MM.1S (cell line): ENCODE data around the gene ITPR3.

Experiments
- DNase-seq: peaks from one replicate; pipeline ENCODE4 v3.0.0-alpha.2; 2015
- H2AFZ ChIP-seq: fragments of 300-600 bp; sonication (generic); 2 replicates; pipeline ENCODE4 v1.6.0; 2016; ENCODE audit warnings: antibody characterized with exemption, low read length
- H3F3A ChIP-seq: fragments of 300-600 bp; sonication (generic); 2 replicates; pipeline ENCODE4 v1.6.1; 2016; ENCODE audit warnings: mild to moderate bottlenecking, antibody characterized with exemption, low read length, moderate library complexity, mixed read lengths; ENCODE audit not compliant: insufficient read depth
- H3K27ac ChIP-seq: fragments of 300-600 bp; sonication (generic); 2 replicates; pipeline ENCODE4 v1.5.1; 2016; ENCODE audit warnings: mild to moderate bottlenecking, low read length
- H3K27me3 ChIP-seq: fragments of 300-600 bp; sonication (generic); replicated peaks from 2 replicates; pipeline ENCODE4 v1.6.0; 2016; ENCODE audit warnings: low read length; ENCODE audit not compliant: insufficient read depth
- H3K36me3 ChIP-seq: fragments of 300-600 bp; sonication (generic); replicated peaks from 2 replicates; pipeline ENCODE4 v1.6.1; 2016; ENCODE audit warnings: mild to moderate bottlenecking, low read length, mixed read lengths; ENCODE audit not compliant: insufficient read depth
- H3K4me1 ChIP-seq: fragments of 300-600 bp; sonication (generic); 2 replicates; pipeline ENCODE4 v1.6.1; 2016; ENCODE audit warnings: low read length, mixed read lengths
- H3K4me2 ChIP-seq: fragments of 300-600 bp; sonication (generic); 2 replicates; pipeline ENCODE4 v1.6.0; 2016; ENCODE audit warnings: low read depth, low read length
- H3K4me3 ChIP-seq: fragments of 300-600 bp; sonication (generic); 2 replicates; pipeline ENCODE4 v1.5.1; 2016; ENCODE audit warnings: low read length, mixed read lengths
- H3K79me2 ChIP-seq: fragments of 300-600 bp; sonication (generic); 2 replicates; pipeline ENCODE4 v1.6.1; 2016; ENCODE audit warnings: mixed run types, low read length, mixed read lengths
- H3K9ac ChIP-seq: fragments of 300-600 bp; sonication (generic); 2 replicates; pipeline ENCODE4 v1.6.1; 2016; ENCODE audit warnings: low read length, mixed read lengths
- H3K9me2 ChIP-seq: fragments of 300-600 bp; sonication (generic); replicated peaks from 2 replicates; pipeline ENCODE4 v1.6.1; 2016; ENCODE audit warnings: mild to moderate bottlenecking, low read length, mixed read lengths; ENCODE audit not compliant: insufficient read depth
- H3K9me3 ChIP-seq: fragments of 300-600 bp; sonication (generic); replicated peaks from 2 replicates; pipeline ENCODE4 v1.6.1; 2016; ENCODE audit warnings: mild to moderate bottlenecking, low read length, mixed read lengths; ENCODE audit not compliant: insufficient read depth
- H4K20me1 ChIP-seq: fragments of 300-600 bp; sonication (generic); 2 replicates; pipeline ENCODE4 v1.6.1; 2016; ENCODE audit warnings: mild to moderate bottlenecking, low read length, moderate library complexity, mixed read lengths; ENCODE audit not compliant: insufficient read depth
- CTCF ChIP-seq: fragments of 300-600 bp; sonication (generic); IDR thresholded peaks from 2 replicates; pipeline ENCODE4 v1.5.1; 2016; ENCODE audit warnings: antibody characterized with exemption, low read length, mixed read lengths
- EZH2 ChIP-seq: fragments of 300-600 bp; sonication (generic); optimal IDR thresholded peaks from 2 replicates; pipeline ENCODE3; 2017; ENCODE audit warnings: low read depth, mild to moderate bottlenecking, antibody characterized with exemption, low read length, mixed read lengths
- EZH2phosphoT487 ChIP-seq: fragments of 300-600 bp; sonication (generic); IDR thresholded peaks from 2 replicates; pipeline ENCODE4 v1.6.1; 2018; ENCODE audit warnings: antibody characterized with exemption, low read length

Gene ITPR3

DNA sequence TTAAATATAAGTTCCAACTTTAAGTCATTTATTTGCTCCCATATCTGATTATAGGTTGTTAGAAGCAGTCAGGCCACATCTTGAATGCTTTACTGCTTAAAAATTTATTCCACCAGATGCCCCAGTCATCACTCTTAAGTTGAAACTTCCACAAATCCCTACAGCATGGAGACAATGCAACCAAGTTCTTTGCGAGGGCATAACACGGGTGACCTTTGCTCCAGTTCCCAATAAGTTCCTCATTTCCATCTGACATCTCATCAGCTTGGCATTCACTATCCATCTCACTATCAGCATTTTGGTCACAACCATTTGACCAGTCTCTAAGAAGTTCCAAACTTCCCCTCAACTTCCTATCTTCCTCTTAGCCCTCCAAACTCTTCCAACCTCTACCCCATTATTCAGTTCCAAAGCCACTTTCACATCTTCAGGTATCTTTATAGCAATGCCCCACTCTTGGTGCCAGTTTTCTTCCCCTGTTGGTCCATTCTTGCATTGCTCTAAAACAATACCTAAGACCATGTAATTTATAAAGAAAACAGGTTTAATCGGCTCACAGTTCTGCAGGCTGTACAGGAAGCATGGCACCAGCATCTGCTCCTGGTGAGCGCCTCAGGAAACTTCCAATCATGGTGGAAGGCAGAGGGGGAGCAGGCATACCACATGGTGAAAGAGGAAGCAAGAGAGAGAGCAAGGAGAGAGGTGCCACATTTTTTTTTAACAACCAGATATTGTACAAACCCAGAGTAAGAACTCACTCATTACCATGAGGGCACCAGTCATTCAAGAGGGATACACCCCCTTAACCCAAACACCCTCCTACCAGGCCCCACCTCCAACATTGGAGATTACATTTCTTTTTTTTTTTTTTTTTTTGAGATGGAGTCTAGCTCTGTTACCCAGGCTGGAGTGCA, 15.9 kb upstream of the ITPR3 start:
- Histone ChIP-seq H3K9ac (no peak overlapping the region), H3K79me2 (no peaks in the 10 kb centered on the region)

GRCh38 chr6:33606642-33607041, 14.5 kb upstream of the ITPR3 start:
- Histone ChIP-seq H3K4me1 (0 out of 2 replicates have a peak, but pooled peaks cover 3% of the 10 kb centered on the region), H3F3A (no peaks in the 10 kb centered on the region), H3K4me2 (no peak overlapping the region), H2AFZ (no peak overlapping the region), H3K79me2 (no peaks in the 10 kb centered on the region), H3K4me3 (no peak overlapping the region), H3K27me3 (no peaks in the 10 kb centered on the region), H4K20me1 (no peaks in the 10 kb centered on the region), H3K36me3 (no peaks in the 10 kb centered on the region), H3K9ac (no peak overlapping the region), H3K9me2 (no peaks in the 10 kb centered on the region), H3K27ac (no peak overlapping the region), H3K9me3 (no peaks in the 10 kb centered on the region)
- TF ChIP-seq CTCF (no peak), EZH2 (no peak), EZH2phosphoT487 (no peak)
- no peak for DNase-seq

More for the DNA sequence above, 15.9 kb upstream of the ITPR3 start:
- DNase-seq, result no peak
- no peaks in the 10 kb centered on the region for H3K27me3 ChIP-seq
- H3K27ac ChIP-seq, result no peak overlapping the region
- H3K9me3 ChIP-seq, result no peaks in the 10 kb centered on the region
- no peak for TF ChIP-seq EZH2
- TF ChIP-seq EZH2phosphoT487, result no peak
- no peak for TF ChIP-seq CTCF
- H3K4me3 ChIP-seq, result no peak overlapping the region
- H3K4me2 ChIP-seq, result no peak overlapping the region
- no peaks in the 10 kb centered on the region for H3K9me2 ChIP-seq
- H3K4me1 ChIP-seq, result 0 out of 2 replicates have a peak, but pooled peaks cover 3% of the 10 kb centered on the region
- no peaks in the 10 kb centered on the region for H4K20me1 ChIP-seq
- no peak overlapping the region for H2AFZ ChIP-seq
- no peaks in the 10 kb centered on the region for H3K36me3 ChIP-seq
- H3F3A ChIP-seq, result no peaks in the 10 kb centered on the region

DNA sequence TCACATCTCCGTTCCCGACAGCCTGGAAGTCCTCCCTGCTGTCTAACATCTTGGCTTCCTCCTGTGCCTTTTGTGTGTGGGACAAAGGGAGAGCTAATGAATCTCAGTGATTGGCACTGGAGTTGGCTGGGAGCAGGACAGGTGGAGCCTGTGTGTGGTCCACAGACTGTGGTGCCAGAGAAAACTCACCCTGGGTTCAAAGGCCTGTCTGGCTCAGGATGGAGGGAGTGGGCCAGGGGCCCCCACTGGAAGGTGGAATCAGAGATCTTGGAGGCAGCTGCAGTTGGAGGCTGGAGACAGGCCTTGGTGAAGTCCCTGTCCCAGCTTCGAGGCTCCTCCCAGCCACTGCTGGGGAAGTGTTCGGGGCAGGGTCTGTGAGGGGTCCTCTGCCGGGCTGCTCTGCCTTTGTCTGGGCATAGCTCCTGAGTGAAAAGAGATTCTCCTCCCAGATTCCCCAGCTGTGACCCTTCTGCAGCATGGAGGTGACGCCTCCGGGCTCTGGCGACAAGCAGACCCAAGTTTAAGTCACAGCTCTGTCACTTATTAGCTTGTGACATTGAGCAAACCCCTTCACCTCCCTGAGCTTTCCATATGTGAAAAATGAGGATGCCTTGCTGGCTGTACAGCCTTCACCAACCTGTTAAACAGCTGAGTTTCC, 13.9 kb upstream of the ITPR3 start:
- no peak overlapping the region for H3K9ac ChIP-seq
- H3K36me3 ChIP-seq, result no peaks in the 10 kb centered on the region
- no peak for TF ChIP-seq EZH2phosphoT487
- no peaks in the 10 kb centered on the region for H3K9me2 ChIP-seq
- H3K27ac ChIP-seq, result no peak overlapping the region
- no peak overlapping the region for H2AFZ ChIP-seq
- H3K9me3 ChIP-seq, result no peaks in the 10 kb centered on the region
- no peaks in the 10 kb centered on the region for H3K79me2 ChIP-seq
- no peaks in the 10 kb centered on the region for H4K20me1 ChIP-seq
- H3F3A ChIP-seq, result no peaks in the 10 kb centered on the region
- no peaks in the 10 kb centered on the region for H3K27me3 ChIP-seq
- no peak overlapping the region for H3K4me2 ChIP-seq
- H3K4me1 ChIP-seq, result 0 out of 2 replicates have a peak, but pooled peaks cover 3% of the 10 kb centered on the region
- no peak for DNase-seq
- no peak overlapping the region for H3K4me3 ChIP-seq
